ENCODE data around the gene TMA7B. TPM values are rescaled to one million over a fixed set of nuclear protein-coding genes. Genes with fewer than 3 reads are reported as not detected.

TMA7B gene
- total RNA-seq, 1 donor from 2014 or later = not detected

- no peak for TF ChIP-seq CTCF (IDR thresholded peaks at IDR 0.05)
- peaks cover 14% of the 10 kb centered on the region for H3K27me3 Mint-ChIP-seq (ENCODE audit: low read depth)
- H3K36me3 Mint-ChIP-seq (ENCODE audit: low read depth) = no peaks in the 10 kb centered on the region
- H3K27ac Mint-ChIP-seq (ENCODE audit: unreplicated experiment) = no peak overlapping the region
- H3K4me3 Mint-ChIP-seq (ENCODE audit: unreplicated experiment) = no peak overlapping the region
- H3K9me3 Mint-ChIP-seq (ENCODE audit: low read depth) = no peaks in the 10 kb centered on the region
- no peak for DNase-seq (ENCODE audit: low spot score)
- H3K4me1 Mint-ChIP-seq (ENCODE audit: low read depth) = peaks cover 6% of the 10 kb centered on the region
Observed at GRCh38 chr22:39984746-39985145, 24.5 kb downstream of the TMA7B start.

GRCh38 chr22:39985383-39986035 lies 25.3 kb downstream of the TMA7B start:
- no peak for DNase-seq (ENCODE audit: low spot score)
- Mint-ChIP-seq H3K4me1 (ENCODE audit: low read depth) (peaks cover 6% of the 10 kb centered on the region), H3K9me3 (ENCODE audit: low read depth) (no peaks in the 10 kb centered on the region), H3K36me3 (ENCODE audit: low read depth) (no peaks in the 10 kb centered on the region), H3K4me3 (ENCODE audit: unreplicated experiment) (no peak overlapping the region), H3K27me3 (ENCODE audit: low read depth) (peaks cover 11% of the 10 kb centered on the region), H3K27ac (ENCODE audit: unreplicated experiment) (no peak overlapping the region)
- TF ChIP-seq CTCF (IDR thresholded peaks at IDR 0.05) = no peak

- H3K27me3 Mint-ChIP-seq (ENCODE audit: low read depth) = peaks cover 11% of the 10 kb centered on the region
- no peak for DNase-seq (ENCODE audit: low spot score)
- no peak for TF ChIP-seq CTCF (IDR thresholded peaks at IDR 0.05)
- no peak overlapping the region for H3K4me3 Mint-ChIP-seq (ENCODE audit: unreplicated experiment)
- no peak overlapping the region for H3K27ac Mint-ChIP-seq (ENCODE audit: unreplicated experiment)
- no peaks in the 10 kb centered on the region for H3K9me3 Mint-ChIP-seq (ENCODE audit: low read depth)
- peaks cover 6% of the 10 kb centered on the region for H3K4me1 Mint-ChIP-seq (ENCODE audit: low read depth)
- no peaks in the 10 kb centered on the region for H3K36me3 Mint-ChIP-seq (ENCODE audit: low read depth)
Observed at GRCh38 chr22:39988386-39989114, 28.4 kb downstream of the TMA7B start.

GRCh38 chr22:39989633-39990032 lies 29.4 kb downstream of the TMA7B start:
- Mint-ChIP-seq H3K9me3 (ENCODE audit: low read depth) (no peaks in the 10 kb centered on the region), H3K27ac (ENCODE audit: unreplicated experiment) (no peak overlapping the region), H3K4me3 (ENCODE audit: unreplicated experiment) (no peak overlapping the region), H3K4me1 (ENCODE audit: low read depth) (peaks cover 6% of the 10 kb centered on the region), H3K36me3 (ENCODE audit: low read depth) (no peaks in the 10 kb centered on the region), H3K27me3 (ENCODE audit: low read depth) (peaks cover 9% of the 10 kb centered on the region)
- no peak for DNase-seq (ENCODE audit: low spot score)
- no peak for TF ChIP-seq CTCF (IDR thresholded peaks at IDR 0.05)

GRCh38 chr22:39990686-39991085 lies 30.5 kb downstream of the TMA7B start:
- Mint-ChIP-seq H3K27ac (ENCODE audit: unreplicated experiment) (no peak overlapping the region), H3K9me3 (ENCODE audit: low read depth) (no peaks in the 10 kb centered on the region), H3K4me3 (ENCODE audit: unreplicated experiment) (no peak overlapping the region), H3K36me3 (ENCODE audit: low read depth) (no peaks in the 10 kb centered on the region), H3K27me3 (ENCODE audit: low read depth) (peaks cover 7% of the 10 kb centered on the region), H3K4me1 (ENCODE audit: low read depth) (peaks cover 6% of the 10 kb centered on the region)
- DNase-seq (ENCODE audit: low spot score) = no peak
- no peak for TF ChIP-seq CTCF (IDR thresholded peaks at IDR 0.05)
